ENCODE data around the gene GLRA2.
"Not testable (repeated sequence)": the region's sequence is repeated elsewhere in the genome, so short reads cannot be mapped to it uniquely, and the experiment has no call there.

The GLRA2 gene

GRCh38 chrX:14675500-14675899 lies 146.2 kb downstream of the GLRA2 start:
- no peak for DNase-seq (ENCODE audit: low spot score)
- no peak for TF ChIP-seq CTCF (IDR thresholded peaks at IDR 0.05; ENCODE audit: extremely low read depth, missing control alignments)

- DNase-seq (ENCODE audit: low spot score), result no peak
- no peak for TF ChIP-seq CTCF (IDR thresholded peaks at IDR 0.05; ENCODE audit: extremely low read depth, missing control alignments)
These were observed 147.1 kb downstream of the GLRA2 start for GRCh38 chrX:14676431-14676830.

GRCh38 chrX:14688331-14688730 lies 159.0 kb downstream of the GLRA2 start:
- DNase-seq (ENCODE audit: low spot score), result not testable (repeated sequence)

GRCh38 chrX:14690553-14690952 lies 161.2 kb downstream of the GLRA2 start:
- no peak for DNase-seq (ENCODE audit: low spot score)
- no peak for TF ChIP-seq CTCF (IDR thresholded peaks at IDR 0.05; ENCODE audit: extremely low read depth, missing control alignments)

GRCh38 chrX:14694611-14695010 lies 165.3 kb downstream of the GLRA2 start:
- DNase-seq (ENCODE audit: low spot score), result no peak
- TF ChIP-seq CTCF (IDR thresholded peaks at IDR 0.05; ENCODE audit: extremely low read depth, missing control alignments), result no peak

GRCh38 chrX:14697451-14697850 lies 168.1 kb downstream of the GLRA2 start:
- peak; percentile 9 for DNase-seq (ENCODE audit: low spot score)
- no peak for TF ChIP-seq CTCF (IDR thresholded peaks at IDR 0.05; ENCODE audit: extremely low read depth, missing control alignments)

- TF ChIP-seq CTCF (IDR thresholded peaks at IDR 0.05; ENCODE audit: extremely low read depth, missing control alignments), result no peak
- DNase-seq (ENCODE audit: low spot score), result no peak
These were observed 169.5 kb downstream of the GLRA2 start for GRCh38 chrX:14698790-14699189.

- no peak for DNase-seq (ENCODE audit: low spot score)
- TF ChIP-seq CTCF (IDR thresholded peaks at IDR 0.05; ENCODE audit: extremely low read depth, missing control alignments), result no peak
These were observed 171.6 kb downstream of the GLRA2 start for GRCh38 chrX:14700982-14701381.

All from GM20000 (cell line).